ENCODE measurements around the gene UNC80. TPM values are rescaled to one million over a fixed set of nuclear protein-coding genes. Genes with fewer than 3 reads are reported as not detected.

Gene UNC80
- total and polyA plus RNA-seq, 2 of the 13 experiments (the other 11 are each of a cell fraction or from before 2014, with no cell fraction given), result not detected

GRCh38 chr2:210002158-210003157 is 230.8 kb downstream of the UNC80 start, which contains the start of gene RPE (continued):
- TF ChIP-seq ZZZ3 (CRISPR knock-in tag; IDR thresholded peaks at IDR 0.05; ENCODE audit: borderline replicate concordance) (peak; percentile 92; the same call in 1 of the 2 replicates), JUNB (CRISPR knock-in tag; IDR thresholded peaks at IDR 0.05; ENCODE audit: borderline replicate concordance) (no peak), KDM5A (IDR thresholded peaks at IDR 0.05; ENCODE audit: borderline replicate concordance, low read length) (peak; percentile 87), ZNF841 (CRISPR knock-in tag; IDR thresholded peaks at IDR 0.05; ENCODE audit: borderline replicate concordance) (no peak), MYC (CRISPR knock-in tag; IDR thresholded peaks at IDR 0.05; ENCODE audit: borderline replicate concordance) (peak; percentile 82; the same call in 1 of the 2 replicates), ZNF18 (CRISPR knock-in tag; IDR thresholded peaks at IDR 0.05; ENCODE audit: insufficient replicate concordance) (no peak), ZNF205 (CRISPR knock-in tag; IDR thresholded peaks at IDR 0.05) (no peak), TERF1 (CRISPR knock-in tag; IDR thresholded peaks at IDR 0.05) (no peak), SP4 (CRISPR knock-in tag; IDR thresholded peaks at IDR 0.05) (peak; percentile 84)
